Body of pancreas (tissue), 4 donors: ENCODE data around the gene DLG3.

Source experiments
- POLR2A ChIP-seq, 3 donors: fragments of 450-650 bp; IDR thresholded peaks; one replicate each; pipeline ENCODE4 v1.6.1; 2016; ENCODE audit warnings: antibody characterized with exemption in 3 of 3, mild to moderate bottlenecking in 2 of 3
- TF ChIP-seq, protein P1 (sequence below), 7 experiments: fragments of 450-650 bp in 4 of 7; fragments of 200-600 bp in 3 of 7; sonication (generic) in 3 of 7; IDR thresholded peaks; one replicate each; pipeline ENCODE4 v1.5.1; 2016 to 2019; ENCODE audit warnings: antibody characterized with exemption in 7 of 7

DNA sequence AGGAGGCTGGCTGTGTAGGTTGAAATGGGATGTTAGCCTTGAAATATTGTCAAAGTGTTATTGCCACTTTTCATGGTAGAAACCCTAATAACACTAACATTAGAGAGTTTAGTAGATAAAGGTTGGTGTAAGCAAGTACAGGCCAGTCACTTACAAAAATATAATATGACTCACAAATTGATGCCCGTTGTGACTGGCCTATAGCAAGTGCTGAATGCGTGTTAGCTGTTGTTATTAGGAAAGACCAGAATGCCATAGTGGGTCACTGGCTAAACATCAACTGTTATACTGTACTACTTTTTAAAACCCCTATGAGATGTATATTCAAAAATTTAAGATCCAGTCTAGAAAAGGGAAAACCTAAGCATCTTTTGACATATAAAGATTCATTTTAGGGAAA is 41.9 kb upstream of the DLG3 start:
- TF ChIP-seq, protein P1, sequence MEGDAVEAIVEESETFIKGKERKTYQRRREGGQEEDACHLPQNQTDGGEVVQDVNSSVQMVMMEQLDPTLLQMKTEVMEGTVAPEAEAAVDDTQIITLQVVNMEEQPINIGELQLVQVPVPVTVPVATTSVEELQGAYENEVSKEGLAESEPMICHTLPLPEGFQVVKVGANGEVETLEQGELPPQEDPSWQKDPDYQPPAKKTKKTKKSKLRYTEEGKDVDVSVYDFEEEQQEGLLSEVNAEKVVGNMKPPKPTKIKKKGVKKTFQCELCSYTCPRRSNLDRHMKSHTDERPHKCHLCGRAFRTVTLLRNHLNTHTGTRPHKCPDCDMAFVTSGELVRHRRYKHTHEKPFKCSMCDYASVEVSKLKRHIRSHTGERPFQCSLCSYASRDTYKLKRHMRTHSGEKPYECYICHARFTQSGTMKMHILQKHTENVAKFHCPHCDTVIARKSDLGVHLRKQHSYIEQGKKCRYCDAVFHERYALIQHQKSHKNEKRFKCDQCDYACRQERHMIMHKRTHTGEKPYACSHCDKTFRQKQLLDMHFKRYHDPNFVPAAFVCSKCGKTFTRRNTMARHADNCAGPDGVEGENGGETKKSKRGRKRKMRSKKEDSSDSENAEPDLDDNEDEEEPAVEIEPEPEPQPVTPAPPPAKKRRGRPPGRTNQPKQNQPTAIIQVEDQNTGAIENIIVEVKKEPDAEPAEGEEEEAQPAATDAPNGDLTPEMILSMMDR (IDR thresholded peaks at IDR 0.05): no peak
- TF ChIP-seq POLR2A (IDR thresholded peaks at IDR 0.05): no peak
